T-helper 22 cell (primary cell): ENCODE results near the gene ZNF700.
"Not testable (repeated sequence)": the region's sequence is repeated elsewhere in the genome, so short reads cannot be mapped to it uniquely, and the experiment has no call there.

Experiments
- DNase-seq: peaks from one replicate; pipeline ENCODE4 v3.0.0-alpha.2; 2020; ENCODE audit warnings: low read depth

Gene ZNF700

GRCh38 chr19:11941361-11941887, 16.5 kb downstream of the ZNF700 start:
- DNase-seq, result not testable (repeated sequence)

GRCh38 chr19:11942008-11942842, 17.3 kb downstream of the ZNF700 start:
- DNase-seq, result no peak

- no peak for DNase-seq
These were observed 17.9 kb downstream of the ZNF700 start for GRCh38 chr19:11942843-11943108.

GRCh38 chr19:11944656-11945055, 19.7 kb downstream of the ZNF700 start:
- DNase-seq, result no peak

- DNase-seq, result no peak
These were observed 23.7 kb downstream of the ZNF700 start for GRCh38 chr19:11948646-11949045.

GRCh38 chr19:11949201-11949600, 24.3 kb downstream of the ZNF700 start:
- no peak for DNase-seq

GRCh38 chr19:11949614-11950080, 24.7 kb downstream of the ZNF700 start:
- not testable (repeated sequence) for DNase-seq

GRCh38 chr19:11950312-11950711, 25.4 kb downstream of the ZNF700 start:
- no peak for DNase-seq

GRCh38 chr19:11963566-11964355, 38.9 kb downstream of the ZNF700 start:
- peak; percentile 36 for DNase-seq

- no peak for DNase-seq
These were observed 39.6 kb downstream of the ZNF700 start for GRCh38 chr19:11964496-11964857.

GRCh38 chr19:11964858-11965645, 40.1 kb downstream of the ZNF700 start, which contains the start of gene ZNF763:
Gene ZNF763 (plus strand): TSS chr19:11965040. CDS start chr19:11965209, 169 bp downstream.
- DNase-seq, result peak; percentile 75

GRCh38 chr19:11970174-11970573, 45.3 kb downstream of the ZNF700 start:
- no peak for DNase-seq

GRCh38 chr19:11971041-11971440, 46.1 kb downstream of the ZNF700 start:
- no peak for DNase-seq

GRCh38 chr19:11973019-11973810, 48.3 kb downstream of the ZNF700 start:
- DNase-seq, result no peak

- DNase-seq, result no peak
These were observed 53.7 kb downstream of the ZNF700 start for GRCh38 chr19:11978492-11979100.

- DNase-seq, result no peak
These were observed 54.6 kb downstream of the ZNF700 start for GRCh38 chr19:11979527-11979926.

GRCh38 chr19:11982526-11982925, 57.6 kb downstream of the ZNF700 start:
- DNase-seq, result no peak

- DNase-seq, result no peak
These were observed 60.1 kb downstream of the ZNF700 start for GRCh38 chr19:11984986-11985385.

- DNase-seq, result no peak
These were observed 61.8 kb downstream of the ZNF700 start for GRCh38 chr19:11986754-11987153.

- peak; percentile 75 for DNase-seq
These were observed 62.7 kb downstream of the ZNF700 start for GRCh38 chr19:11987405-11988281.
